Smooth muscle cell (in vitro differentiated cells): ENCODE data around the gene RAB3GAP1. TPM values are rescaled to one million over a fixed set of nuclear protein-coding genes. Genes with fewer than 3 reads are reported as not detected.

Experiments
- DNase-seq: peaks from one replicate; lab custom pipeline; 2025; ENCODE audit not compliant: unreplicated experiment; lab: John Stamatoyannopoulos, UW
- H2AFZ ChIP-seq: fragments of 200-600 bp; sonication (generic); 2 replicates; pipeline ENCODE4 v1.6.0; 2016; ENCODE audit warnings: antibody characterized with exemption, low read depth, mild to moderate bottlenecking
- H3F3A ChIP-seq: fragments of 200-600 bp; sonication (generic); 2 replicates; pipeline ENCODE4 v1.6.0; 2017; ENCODE audit warnings: antibody characterized with exemption, low read depth
- H3K27ac ChIP-seq: fragments of 200-600 bp; sonication (generic); 2 replicates; pipeline ENCODE4 v1.5.1; 2016; ENCODE audit warnings: low read depth, mild to moderate bottlenecking
- H3K27me3 ChIP-seq: fragments of 200-600 bp; sonication (generic); 2 replicates; pipeline ENCODE4 v1.6.1; 2016; ENCODE audit warnings: low read depth, mild to moderate bottlenecking
- H3K36me3 ChIP-seq: fragments of 200-600 bp; sonication (generic); 2 replicates; pipeline ENCODE4 v1.5.1; 2016; ENCODE audit warnings: low read depth
- H3K4me1 ChIP-seq: fragments of 200-600 bp; sonication (generic); 2 replicates; pipeline ENCODE4 v1.5.1; 2016; ENCODE audit warnings: low read depth
- H3K4me2 ChIP-seq: fragments of 200-600 bp; sonication (generic); 2 replicates; pipeline ENCODE4 v1.6.0; 2016; ENCODE audit warnings: mild to moderate bottlenecking
- H3K4me3 ChIP-seq: fragments of 200-600 bp; sonication (generic); 2 replicates; pipeline ENCODE4 v1.5.1; 2016; ENCODE audit warnings: mild to moderate bottlenecking
- H3K79me2 ChIP-seq: fragments of 200-600 bp; sonication (generic); 2 replicates; pipeline ENCODE4 v1.6.0; 2016; ENCODE audit warnings: low read depth, mild to moderate bottlenecking
- H3K9ac ChIP-seq: fragments of 200-600 bp; sonication (generic); 2 replicates; pipeline ENCODE4 v1.6.0; 2016; ENCODE audit warnings: low read depth
- H3K9me3 ChIP-seq: fragments of 200-600 bp; sonication (generic); replicated peaks from 2 replicates; pipeline ENCODE4 v1.5.1; 2016; ENCODE audit warnings: low read depth
- H4K20me1 ChIP-seq: fragments of 200-600 bp; sonication (generic); 2 replicates; pipeline ENCODE4 v1.6.0; 2016; ENCODE audit warnings: low read depth
- CTCF ChIP-seq: fragments of 200-600 bp; sonication (generic); IDR thresholded peaks from 2 replicates; pipeline ENCODE4 v1.5.1; 2017; ENCODE audit warnings: borderline replicate concordance, mild to moderate bottlenecking, antibody characterized with exemption; ENCODE audit not compliant: insufficient read depth, poor library complexity, severe bottlenecking
- WGBS: methylation state at CpG from one replicate; pipeline ENCODE4 v1.1.7; 2016; ENCODE audit warnings: low lambda C conversion rate; 5-methylcytosine and 5-hydroxymethylcytosine counted together
- polyA plus RNA-seq: library from polyadenylated mRNA; unstranded; fragments of >200 nt; fragmentation: Nextera tagmentation; extraction: Ambion mirVana; gene quantifications from 2 replicates; pipeline ENCODE4 v1.2.1, GENCODE V29; 2016
- total RNA-seq: library from RNA; depleted of rRNA; stranded (reverse); fragments of >200 nt; gene quantifications from 2 replicates; pipeline ENCODE4 v1.2.3, GENCODE V29; 2014

RAB3GAP1 gene
- total and polyA plus RNA-seq, 2 experiments from 2014 or later = 14.6 to 39.8 TPM

- no peaks in the 10 kb centered on the region for H3F3A ChIP-seq
- H3K36me3 ChIP-seq = peaks cover 15% of the 10 kb centered on the region
- no peak for TF ChIP-seq CTCF
- H3K9ac ChIP-seq = no peak overlapping the region
- H3K4me2 ChIP-seq = no peak overlapping the region
- no peaks in the 10 kb centered on the region for H3K4me1 ChIP-seq
- no peak overlapping the region for H2AFZ ChIP-seq
- no peak overlapping the region for H3K4me3 ChIP-seq
- no peak for DNase-seq
- no peaks in the 10 kb centered on the region for H3K27me3 ChIP-seq
- 94% methylated on average over 3 of the region's 3 CpGs for WGBS
- no peaks in the 10 kb centered on the region for H4K20me1 ChIP-seq
- no peaks in the 10 kb centered on the region for H3K79me2 ChIP-seq
- H3K9me3 ChIP-seq = no peaks in the 10 kb centered on the region
- no peak overlapping the region for H3K27ac ChIP-seq
Observed at GRCh38 chr2:135157856-135158255, 105.8 kb downstream of the RAB3GAP1 start.

- DNase-seq = no peak
- Histone ChIP-seq H2AFZ (no peak overlapping the region), H3K36me3 (peaks cover 7% of the 10 kb centered on the region), H3K9ac (no peak overlapping the region), H4K20me1 (peaks cover 6% of the 10 kb centered on the region), H3K4me1 (no peaks in the 10 kb centered on the region), H3K4me3 (no peak overlapping the region), H3F3A (no peaks in the 10 kb centered on the region), H3K27ac (no peak overlapping the region), H3K79me2 (no peaks in the 10 kb centered on the region), H3K4me2 (no peak overlapping the region), H3K9me3 (no peaks in the 10 kb centered on the region), H3K27me3 (no peaks in the 10 kb centered on the region)
- no peak for TF ChIP-seq CTCF
- 100% methylated on average over 2 of the region's 2 CpGs for WGBS
Observed at GRCh38 chr2:135159191-135159590, 107.1 kb downstream of the RAB3GAP1 start.

- Histone ChIP-seq H3K79me2 (no peaks in the 10 kb centered on the region), H3K9ac (no peak overlapping the region), H3K27me3 (no peaks in the 10 kb centered on the region), H3K36me3 (no peaks in the 10 kb centered on the region), H2AFZ (no peak overlapping the region), H3K4me1 (no peaks in the 10 kb centered on the region), H3K4me3 (no peak overlapping the region), H4K20me1 (peaks cover 6% of the 10 kb centered on the region), H3K4me2 (no peak overlapping the region), H3K9me3 (no peaks in the 10 kb centered on the region), H3K27ac (no peak overlapping the region), H3F3A (no peaks in the 10 kb centered on the region)
- no peak for TF ChIP-seq CTCF
- no peak for DNase-seq
- 79% methylated on average over 5 of the region's 5 CpGs for WGBS
Observed at GRCh38 chr2:135162377-135162776, 110.3 kb downstream of the RAB3GAP1 start.

- Histone ChIP-seq H3K4me2 (no peak overlapping the region), H3K79me2 (no peaks in the 10 kb centered on the region), H3K27me3 (no peaks in the 10 kb centered on the region), H2AFZ (no peak overlapping the region), H3K27ac (no peak overlapping the region), H3K36me3 (no peaks in the 10 kb centered on the region), H4K20me1 (peaks cover 6% of the 10 kb centered on the region), H3K9me3 (no peaks in the 10 kb centered on the region), H3F3A (no peaks in the 10 kb centered on the region), H3K4me1 (no peaks in the 10 kb centered on the region), H3K9ac (no peak overlapping the region), H3K4me3 (no peak overlapping the region)
- DNase-seq = no peak
- 95% methylated on average over 4 of the region's 4 CpGs for WGBS
- TF ChIP-seq CTCF = no peak
Observed at GRCh38 chr2:135162786-135163185, 110.7 kb downstream of the RAB3GAP1 start.
